Heart right ventricle (tissue), 16 donors: Measurements from ENCODE around the gene ZFP92. TPM values are rescaled to one million over a fixed set of nuclear protein-coding genes. Genes with fewer than 3 reads are reported as not detected.
A peak's percentile ranks its signal among the peaks of the same experiment; 100 is the strongest.

Experiments used
- ATAC-seq, 8 donors: fragments of 200-7000 bp; cut with Tn5 transposase; one replicate each; pipeline ENCODE4 v1.9.1; 2020; ENCODE audit warnings: mild to moderate bottlenecking in 8 of 8, moderate library complexity in 8 of 8, moderate number of reproducible peaks in 1 of 8
- DNase-seq, 2 donors: peaks; one replicate each; pipeline ENCODE4 v3.0.0-alpha.2; 2020
- H3K27ac ChIP-seq, 10 donors: fragments of 200-600 bp; sonication (generic) in 2 of 10; one replicate each; pipeline versions ENCODE4 v1.5.0 to v1.8.0; 2020 to 2022; ENCODE audit warnings: mild to moderate bottlenecking in 3 of 10
- H3K27me3 ChIP-seq, 7 donors: fragments of 200-600 bp; one replicate each; pipeline ENCODE4 v1.8.0; 2021 to 2022; ENCODE audit warnings: mild to moderate bottlenecking in 2 of 7
- H3K36me3 ChIP-seq, 9 donors: fragments of 200-600 bp; sonication (generic) in 1 of 9; one replicate each; pipeline versions ENCODE4 v1.5.0 to v1.8.0; 2020 to 2022; ENCODE audit warnings: mild to moderate bottlenecking in 2 of 9
- H3K4me1 ChIP-seq, 9 donors: fragments of 200-600 bp; sonication (generic) in 1 of 9; one replicate each; pipeline versions ENCODE4 v1.5.0 to v1.8.0; 2020 to 2022; ENCODE audit warnings: mild to moderate bottlenecking in 4 of 9
- H3K4me3 ChIP-seq, 10 donors: fragments of 200-600 bp; sonication (generic) in 2 of 10; one replicate each; pipeline versions ENCODE4 v1.5.0 to v1.8.0; 2020 to 2022; ENCODE audit warnings: mild to moderate bottlenecking in 7 of 10, moderate library complexity in 2 of 10
- H3K9me3 ChIP-seq, 11 donors: fragments of 200-600 bp in 10 of 11; sonication (generic) in 2 of 11; one replicate each; pipeline versions ENCODE4 v1.5.0 to v1.8.0; 2013 to 2022; ENCODE audit warnings: mild to moderate bottlenecking in 2 of 11, control low read depth in 1 of 11, moderate library complexity in 1 of 11
- CTCF ChIP-seq, 9 donors: fragments of 200-600 bp; sonication (generic) in 2 of 9; IDR thresholded peaks; one replicate each; pipeline versions ENCODE4 v1.5.0 to v1.8.0; 2021 to 2022; ENCODE audit warnings: antibody characterized with exemption in 9 of 9, mild to moderate bottlenecking in 5 of 9, moderate library complexity in 1 of 9
- WGBS, 2 donors: extraction: QIAGEN DNeasy Blood & Tissue Kit; methylation state at CpG; one replicate each; pipeline ENCODE4 v1.1.7; 2013; ENCODE audit warnings: inconsistent platforms in 1 of 2; 5-methylcytosine and 5-hydroxymethylcytosine counted together
- intact Hi-C, 10 donors: fragments of 100-400 bp; cut with DNase I; formaldehyde crosslinking; loops; one replicate each; pipeline versions ENCODE4 v1.11.1 to v1.14.2; 2022
- polyA plus RNA-seq, 2 donors: library from polyadenylated mRNA; stranded (reverse); fragments of 200-250 nt; gene quantifications; one replicate each; pipeline ENCODE4 v1.2.3, GENCODE V29; 2013
- total RNA-seq, 10 donors: library from RNA; stranded (reverse); fragmentation: NEBNext Ultra II Directional in 3 of 10; extraction: Animal tissue kit (Norgen Biotek cat#: 25700) in 3 of 10; gene quantifications; one replicate each; pipeline versions ENCODE4 v1.2.1 to v1.2.4, GENCODE V29; 2021 to 2023
- donor health status: Arrhythmogenic right ventricular cardiomyopathy.
- donor health status: ischemic (EF 13 %, LVEDD 7.1; RV severe dilation, severe dysfunction).
- donor health status: healthy with polysubstance abuse.
- donor health status: DM: no; HTN: yes; CAD: no.
- donor health status: DM: no; HTN: no; CAD: no.
- donor health status: ischemic (EF 25% LVEDD 6.9; RV normal size, moderate dysfunction).
- donor health status: ischemic (EF 25% LVEDD 5.7; RV mildly dilated, moderate dysfunction).
- donor health status: healthy.
- donor health status: DM: yes; HTN: yes; CAD: no.
- donor health status: Ischemic cardiomyopathy.
- donor health status: ischemic (EF 35%, LVEDD 5.7; RV mildly dilated, moderate dysfunction).
- donor health status: nonischemic (EF 11% LVEDD 7.7; RV severe dilation, severe dysfunction).
- donor health status: DM: yes; HTN: yes; CAD: no.
- donor health status: PGD.
- donor health status: ischemic (EF 29% LVEDD 5.4; RV normal size, mild dysfunction).
- donor health status: nonischemic (EF 23%, LVEDD 6.1; RV moderate dilation, normal function).

ZFP92 gene
- total and polyA plus RNA-seq, 12 donors = 0.17 to 1.6 (median 0.44) TPM

- Histone ChIP-seq H3K27ac (no peak overlapping the region), H3K36me3 (no peaks in the 10 kb centered on the region), H3K4me1 (peaks cover 0 to 9% (median 0%) of the 10 kb centered on the region in 9 donors), H3K9me3 (no peaks in the 10 kb centered on the region), H3K4me3 (no peak overlapping the region), H3K27me3 (peaks cover 0 to 9% (median 0%) of the 10 kb centered on the region in 7 donors)
- no peak for ATAC-seq
- no peak for TF ChIP-seq CTCF (IDR thresholded peaks at IDR 0.05)
- DNase-seq = no peak
- intact Hi-C loops = no loop called here
- 73 to 75% methylated on average over 12 to 15 of the region's 15 CpGs for WGBS, 2 donors
Measured at GRCh38 chrX:153410373-153410772, 899 bp upstream of the ZFP92 start.

- Histone ChIP-seq H3K27ac (peak overlapping the region in 3 of 10 donors; percentile 9 to 48 (median 21)), H3K4me1 (peaks cover 0 to 9% (median 0%) of the 10 kb centered on the region in 9 donors), H3K9me3 (no peaks in the 10 kb centered on the region), H3K27me3 (peaks cover 0 to 9% (median 0%) of the 10 kb centered on the region in 7 donors), H3K4me3 (peak overlapping the region in 9 of 10 donors; percentile 35 to 61 (median 56)), H3K36me3 (no peaks in the 10 kb centered on the region)
- DNase-seq (no peak), ATAC-seq (no peak)
- intact Hi-C loops = no loop called here
- 45 to 70% methylated on average over 7 to 12 of the region's 12 CpGs for WGBS, 2 donors
- no peak for TF ChIP-seq CTCF (IDR thresholded peaks at IDR 0.05)
Measured at GRCh38 chrX:153410888-153411254, 401 bp upstream of the ZFP92 start.

- 49 to 63% methylated on average over 17 of the region's 17 CpGs for WGBS, 2 donors
Measured at GRCh38 chrX:153411988-153412574, 809 bp downstream of the ZFP92 start.

More at GRCh38 chrX:153411988-153412574, 809 bp downstream of the ZFP92 start:
- TF ChIP-seq CTCF (IDR thresholded peaks at IDR 0.05) = no peak
- H3K9me3 ChIP-seq = no peaks in the 10 kb centered on the region
- no peaks in the 10 kb centered on the region for H3K36me3 ChIP-seq
- H3K4me3 ChIP-seq = peak overlapping the region; percentile 35 to 61 (median 56)
- H3K27ac ChIP-seq = peak overlapping the region in 3 of 10 donors; percentile 14 to 48 (median 22)
- H3K27me3 ChIP-seq = peaks cover 0 to 18% (median 0%) of the 10 kb centered on the region in 7 donors
- DNase-seq (no peak), ATAC-seq (no peak)
- peaks cover 0 to 17% (median 0%) of the 10 kb centered on the region in 9 donors for H3K4me1 ChIP-seq
- intact Hi-C loops = no loop called here
